Endothelial cell of umbilical vein (primary cell): Measurements from ENCODE around the gene GPR158. TPM values are rescaled to one million over a fixed set of nuclear protein-coding genes. Genes with fewer than 3 reads are reported as not detected.

Experiments used
- BruUV-seq: library from RNA; stranded (reverse); fragments of 400-500 nt; replicated peaks from 2 replicates; lab custom pipeline; 2021; lab: Mats Ljungman, UMichigan
- CTCF ChIA-PET: fragments of 300-600, 350-600 bp; sonication (Branson Sonifier 250); formaldehyde crosslinking; loops from one replicate; lab custom pipeline; 2021; ENCODE audit warnings: antibody characterized with exemption, inconsistent platforms; lab: Charles Lee
- POLR2A ChIA-PET: fragments of 300-600, 350-600 bp; sonication (Branson Sonifier 250); formaldehyde crosslinking; loops from one replicate; lab custom pipeline; 2021; ENCODE audit warnings: antibody characterized with exemption, inconsistent platforms; lab: Charles Lee
- DNase-seq: peaks from one replicate; pipeline ENCODE4 v3.0.0-alpha.2; 2011; ENCODE audit warnings: low read depth, low spot score
- FAIRE-seq: peaks from 2 replicates; lab custom pipeline; 2011; peaks lifted over from hg19 to GRCh38; lab: Jason Lieb, UNC
- H2AFZ ChIP-seq: 2 replicates; pipeline ENCODE4 v1.6.0; 2012; ENCODE audit warnings: low read depth, low read length, control low read depth, inconsistent platforms
- H3K27ac ChIP-seq: 2 replicates; pipeline ENCODE4 v1.5.1; 2011; ENCODE audit warnings: low read depth, mild to moderate bottlenecking, control low read depth, low read length, moderate library complexity; ENCODE audit not compliant: insufficient read depth
- H3K27me3 ChIP-seq, 2 experiments: 2 replicates each; pipeline versions ENCODE4 v1.6.0 to v1.6.1; 2011; ENCODE audit warnings: low read length in 2 of 2, mixed read lengths in 1 of 2; ENCODE audit not compliant: control insufficient read depth in 2 of 2, insufficient read depth in 2 of 2
- H3K36me3 ChIP-seq, 2 experiments: 2 replicates in 1 of 2; 3 replicates in 1 of 2; pipeline ENCODE4 v1.5.1; 2011; ENCODE audit warnings: low read length in 2 of 2, mild to moderate bottlenecking in 1 of 2, moderate library complexity in 1 of 2; ENCODE audit not compliant: control insufficient read depth in 2 of 2, insufficient read depth in 2 of 2; ENCODE audit errors: extremely low read depth in 1 of 2
- H3K4me1 ChIP-seq: 3 replicates; pipeline ENCODE4 v1.5.1; 2011; ENCODE audit warnings: mild to moderate bottlenecking, low read length; ENCODE audit not compliant: control insufficient read depth, insufficient read depth; ENCODE audit errors: extremely low read depth
- H3K4me2 ChIP-seq: 2 replicates; pipeline ENCODE4 v1.6.1; 2011; ENCODE audit warnings: low read length, control low read depth, mixed read lengths; ENCODE audit not compliant: insufficient read depth
- H3K4me3 ChIP-seq, 3 experiments: fragments of 200-600 bp in 1 of 3; sonication (generic), shearing (Covaris generic) in 1 of 3; replicated peaks in 1 of 3; 2 replicates each; pipeline ENCODE4 v1.5.1; 2011 to 2016; ENCODE audit warnings: control low read depth in 3 of 3, low read length in 3 of 3, mild to moderate bottlenecking in 2 of 3, inconsistent platforms in 1 of 3, low read depth in 1 of 3, moderate library complexity in 1 of 3; ENCODE audit not compliant: insufficient read depth in 1 of 3
- H3K79me2 ChIP-seq: 2 replicates; pipeline ENCODE4 v1.6.0; 2012; ENCODE audit warnings: low read length, inconsistent platforms; ENCODE audit not compliant: control insufficient read depth, insufficient read depth
- H3K9ac ChIP-seq: replicated peaks from 2 replicates; pipeline ENCODE3; 2011; ENCODE audit warnings: low read length, control low read depth; ENCODE audit not compliant: insufficient read depth; ENCODE audit errors: extremely low read depth
- H3K9me1 ChIP-seq: replicated peaks from 3 replicates; pipeline ENCODE4 v1.6.0; 2011; ENCODE audit warnings: mild to moderate bottlenecking, low read length; ENCODE audit not compliant: control insufficient read depth, insufficient read depth; ENCODE audit errors: extremely low read depth
- H3K9me3 ChIP-seq: replicated peaks from 2 replicates; pipeline ENCODE4 v1.5.1; 2012; ENCODE audit warnings: low read length, inconsistent platforms; ENCODE audit not compliant: control insufficient read depth, insufficient read depth
- H4K20me1 ChIP-seq: replicated peaks from 2 replicates; pipeline ENCODE3; 2011; ENCODE audit warnings: mild to moderate bottlenecking, low read length; ENCODE audit not compliant: control insufficient read depth, insufficient read depth; ENCODE audit errors: extremely low read depth
- EZH2 ChIP-seq: IDR thresholded peaks from 2 replicates; pipeline ENCODE4 v1.6.1; 2012; ENCODE audit warnings: borderline replicate concordance, low read depth, mild to moderate bottlenecking, moderate library complexity, low read length, inconsistent platforms; ENCODE audit not compliant: severe bottlenecking
- FOS ChIP-seq: IDR thresholded peaks from 2 replicates; pipeline ENCODE4 v1.6.1; 2011; ENCODE audit warnings: mild to moderate bottlenecking, low read length, moderate library complexity, borderline replicate concordance; ENCODE audit not compliant: insufficient read depth
- GATA2 ChIP-seq: IDR thresholded peaks from 2 replicates; pipeline ENCODE4 v1.7.0; 2011; ENCODE audit warnings: low read depth, mild to moderate bottlenecking, moderate library complexity, mixed read lengths, low read length; ENCODE audit not compliant: insufficient read length, insufficient read depth
- JUN ChIP-seq: IDR thresholded peaks from 2 replicates; pipeline ENCODE4 v1.6.1; 2011; ENCODE audit warnings: borderline replicate concordance, low read depth; ENCODE audit not compliant: insufficient read length, insufficient read depth
- MYC ChIP-seq: IDR thresholded peaks from one replicate; pipeline ENCODE4 v1.6.1; 2011; ENCODE audit warnings: mild to moderate bottlenecking, low read depth, low read length
- POLR2A ChIP-seq: IDR thresholded peaks from 2 replicates; pipeline ENCODE4 v1.6.1; 2012; ENCODE audit warnings: low read depth, mild to moderate bottlenecking, control low read depth, low read length
- POLR2AphosphoS5 ChIP-seq: IDR thresholded peaks from 2 replicates; pipeline ENCODE4 v1.6.1; 2012; ENCODE audit warnings: low read depth, mild to moderate bottlenecking, control low read depth, low read length, moderate library complexity; ENCODE audit not compliant: insufficient read depth
- dilution Hi-C: fragments of 300-500 bp; cut with MboI; formaldehyde crosslinking; loops from one replicate; pipeline ENCODE4 v1.15.0; 2019; ENCODE audit warnings: low sequenced_read_pairs; ENCODE audit not compliant: extremely low pct_ligation_motif_present
- intact Hi-C: fragments of 100-400 bp; cut with micrococcal nuclease; formaldehyde crosslinking; loops from one replicate; pipeline ENCODE4 v1.10.0; 2022
- polyA plus RNA-seq, 4 experiments: library from polyadenylated mRNA; depleted of rRNA in 3 of 4; stranded (reverse) in 3 of 4; unstranded in 1 of 4; fragments of >200 nt; gene quantifications; 2 replicates each; pipeline versions ENCODE4 v1.2.1 to v1.2.3, GENCODE V29; 2011 to 2012; ENCODE audit warnings: missing spikeins in 1 of 4
- total RNA-seq: library from RNA; stranded (reverse); gene quantifications from 2 replicates; pipeline ENCODE4 v1.2.3, GENCODE V29; 2021
- TF ChIP-seq, protein P1 (sequence below), 2 donors: IDR thresholded peaks; 1 replicate in 1 of 2; 2 replicates in 1 of 2; pipeline ENCODE4 v1.5.1; 2011; ENCODE audit warnings: low read length in 2 of 2, mild to moderate bottlenecking in 2 of 2, moderate library complexity in 2 of 2, control low read depth in 1 of 2, inconsistent platforms in 1 of 2, low read depth in 1 of 2; ENCODE audit not compliant: insufficient read depth in 1 of 2; ENCODE audit errors: extremely low read depth in 1 of 2
- TF ChIP-seq, protein P2 (sequence below): IDR thresholded peaks from 2 replicates; pipeline ENCODE4 v1.6.1; 2011; ENCODE audit not compliant: insufficient read depth, insufficient read length

Gene GPR158
- total and polyA plus RNA-seq, 2 donors (not counting 3 experiments of a cell fraction or from before 2014, with no cell fraction given), result not detected

DNA sequence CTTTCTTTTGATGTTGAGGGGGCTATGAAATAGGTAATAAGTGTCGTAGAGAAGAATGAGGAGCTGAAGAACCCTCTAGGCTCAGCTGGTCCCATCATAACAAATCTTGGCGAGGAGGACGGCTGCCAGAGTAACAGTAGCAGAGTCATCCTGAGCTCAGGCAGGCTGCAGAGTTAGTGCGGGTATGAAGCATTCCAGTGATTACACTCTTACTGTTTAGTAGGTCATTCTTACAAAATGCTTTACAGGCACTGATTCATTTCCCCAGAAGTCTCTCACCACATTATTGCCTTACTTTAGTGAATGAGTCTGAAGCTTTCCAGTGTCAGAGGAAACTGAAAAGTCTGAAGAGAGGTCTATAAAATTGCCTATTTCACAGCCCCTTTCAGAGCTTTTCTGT, 43.9 kb upstream of the GPR158 start:
- no peak overlapping the region for H3K9ac ChIP-seq
- no peak overlapping the region for H3K27ac ChIP-seq
- H3K9me3 ChIP-seq, result no peaks in the 10 kb centered on the region
- BruUV-seq, result no TSS peak
- TF ChIP-seq POLR2AphosphoS5, result no peak
- TF ChIP-seq, protein P1, sequence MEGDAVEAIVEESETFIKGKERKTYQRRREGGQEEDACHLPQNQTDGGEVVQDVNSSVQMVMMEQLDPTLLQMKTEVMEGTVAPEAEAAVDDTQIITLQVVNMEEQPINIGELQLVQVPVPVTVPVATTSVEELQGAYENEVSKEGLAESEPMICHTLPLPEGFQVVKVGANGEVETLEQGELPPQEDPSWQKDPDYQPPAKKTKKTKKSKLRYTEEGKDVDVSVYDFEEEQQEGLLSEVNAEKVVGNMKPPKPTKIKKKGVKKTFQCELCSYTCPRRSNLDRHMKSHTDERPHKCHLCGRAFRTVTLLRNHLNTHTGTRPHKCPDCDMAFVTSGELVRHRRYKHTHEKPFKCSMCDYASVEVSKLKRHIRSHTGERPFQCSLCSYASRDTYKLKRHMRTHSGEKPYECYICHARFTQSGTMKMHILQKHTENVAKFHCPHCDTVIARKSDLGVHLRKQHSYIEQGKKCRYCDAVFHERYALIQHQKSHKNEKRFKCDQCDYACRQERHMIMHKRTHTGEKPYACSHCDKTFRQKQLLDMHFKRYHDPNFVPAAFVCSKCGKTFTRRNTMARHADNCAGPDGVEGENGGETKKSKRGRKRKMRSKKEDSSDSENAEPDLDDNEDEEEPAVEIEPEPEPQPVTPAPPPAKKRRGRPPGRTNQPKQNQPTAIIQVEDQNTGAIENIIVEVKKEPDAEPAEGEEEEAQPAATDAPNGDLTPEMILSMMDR (IDR thresholded peaks at IDR 0.05; ENCODE audit: extremely low read depth in 1 of 2, insufficient read depth in 1 of 2, low read depth in 1 of 2, low read length in 2 of 2), result no peak
- TF ChIP-seq, protein P2, sequence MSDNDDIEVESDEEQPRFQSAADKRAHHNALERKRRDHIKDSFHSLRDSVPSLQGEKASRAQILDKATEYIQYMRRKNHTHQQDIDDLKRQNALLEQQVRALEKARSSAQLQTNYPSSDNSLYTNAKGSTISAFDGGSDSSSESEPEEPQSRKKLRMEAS, result no peak
- TF ChIP-seq POLR2A, result no peak
- no peak for TF ChIP-seq GATA2
- no peak for TF ChIP-seq EZH2
- TF ChIP-seq MYC, result no peak
- no peak for TF ChIP-seq FOS
- no peak for TF ChIP-seq JUN
- intact Hi-C loops (no loop called here), dilution Hi-C loops (no loop called here)
- ChIA-PET POLR2A (no interaction called here), CTCF (interaction anchor here (1.2 kb wide), 1 partner anchor 18 kb away, joined by 4 read pairs; no protein-coding TSS in a partner anchor)
- DNase-seq (no peak), FAIRE-seq (no peak)
- no peak overlapping the region for H2AFZ ChIP-seq
- no peaks in the 10 kb centered on the region for H3K36me3 ChIP-seq
- H3K4me2 ChIP-seq, result no peak overlapping the region
- H4K20me1 ChIP-seq, result no peaks in the 10 kb centered on the region
- H3K27me3 ChIP-seq, result no peaks in the 10 kb centered on the region
- H3K79me2 ChIP-seq, result no peaks in the 10 kb centered on the region
- H3K4me1 ChIP-seq, result no peaks in the 10 kb centered on the region
- no peaks in the 10 kb centered on the region for H3K9me1 ChIP-seq
- H3K4me3 ChIP-seq, result no peak overlapping the region
